Adrenal gland (tissue), 12 donors: ENCODE measurements around the gene DNAH17. TPM values are rescaled to one million over a fixed set of nuclear protein-coding genes. Genes with fewer than 3 reads are reported as not detected.

ENCODE experiments used
- DNase-seq, 7 donors: peaks; one replicate each; pipeline ENCODE4 v3.0.0-alpha.2; 2019 to 2020
- H3K27ac ChIP-seq, 5 donors: fragments of 200-600 bp; sonication (generic) in 4 of 5; 1 replicate in 3 of 5; 2 replicates in 2 of 5; pipeline versions ENCODE4 v1.5.1 to v1.8.0; 2016 to 2020; ENCODE audit warnings: mild to moderate bottlenecking in 1 of 5
- H3K27me3 ChIP-seq: fragments of 200-600 bp; 2 replicates; pipeline ENCODE4 v1.8.0; 2021
- H3K36me3 ChIP-seq, 2 donors: fragments of 200-600 bp; replicated peaks in 1 of 2; 1 replicate in 1 of 2; 2 replicates in 1 of 2; pipeline versions ENCODE4 v1.5.1 to v1.8.0; 2018 to 2022
- H3K4me1 ChIP-seq, 2 donors: fragments of 200-600 bp; replicated peaks in 1 of 2; 1 replicate in 1 of 2; 2 replicates in 1 of 2; pipeline versions ENCODE4 v1.5.1 to v1.8.0; 2018 to 2021
- H3K4me3 ChIP-seq, 4 donors: fragments of 200-600 bp; sonication (generic) in 3 of 4; one replicate each; pipeline ENCODE4 v1.5.1; 2016 to 2018
- H3K9me3 ChIP-seq, 3 donors: fragments of 200-600 bp; sonication (generic) in 1 of 3; replicated peaks in 1 of 3; 1 replicate in 2 of 3; 2 replicates in 1 of 3; pipeline versions ENCODE4 v1.5.1 to v1.8.0; 2016 to 2021
- CTCF ChIP-seq, 6 experiments: fragments of 450-650 bp in 4 of 6; fragments of 200-600 bp in 2 of 6; sonication (generic) in 1 of 6; IDR thresholded peaks; 1 replicate in 5 of 6; 2 replicates in 1 of 6; pipeline versions ENCODE4 v1.5.1 to v1.8.0; 2016 to 2021; ENCODE audit warnings: antibody characterized with exemption in 6 of 6, mild to moderate bottlenecking in 2 of 6, moderate library complexity in 1 of 6
- POLR2A ChIP-seq, 2 donors: fragments of 450-650 bp; IDR thresholded peaks; one replicate each; pipeline ENCODE4 v1.6.1; 2017; ENCODE audit warnings: antibody characterized with exemption in 2 of 2, mild to moderate bottlenecking in 2 of 2, moderate library complexity in 1 of 2
- WGBS, 4 donors: extraction: QIAGEN DNeasy Blood & Tissue Kit in 2 of 4; methylation state at CpG; one replicate each; pipeline versions ENCODE4 v1.1.5 to v1.1.7; 2013 to 2017; 5-methylcytosine and 5-hydroxymethylcytosine counted together
- intact Hi-C, 2 donors: fragments of 100-400 bp; cut with DNase I; formaldehyde crosslinking; loops; one replicate each; pipeline versions ENCODE4 v1.14.1 to v1.15.0; 2022 to 2023
- polyA plus RNA-seq, 3 donors: library from polyadenylated mRNA; stranded (reverse); fragments of 200-250 nt in 2 of 3; fragments of 350-450 nt in 1 of 3; fragmentation: Illumina TruSeq in 1 of 3; extraction: RNeasy Lipid Tissue Mini Kit (QIAGEN cat#74804) in 1 of 3; gene quantifications; one replicate each; pipeline ENCODE4 v1.2.3, GENCODE V29; 2013 to 2014
- total RNA-seq, 9 donors: library from RNA; depleted of rRNA in 4 of 9; stranded (reverse); fragments of >200 nt in 4 of 9; fragments of 120-200 nt in 1 of 9; fragmentation: NEBNext Ultra II Directional in 1 of 9; extraction: Animal tissue kit (Norgen Biotek cat#: 25700) in 1 of 9; gene quantifications; one replicate each; pipeline versions ENCODE4 v1.1.0 to v1.2.4, GENCODE V29; 2013 to 2023
- donor health status: healthy with polysubstance abuse.
- donor health status: Bipolar disorder and iron deficiency.
- donor health status: DM: yes; HTN: yes; CAD: no.
- donor health status: DM: no; HTN: no; CAD: no.
- donor health status: DM: no; HTN: no; CAD: no.
- donor health status: DM: yes; HTN: yes; CAD: no.

The DNAH17 gene
- total and polyA plus RNA-seq, 12 donors: 0.03 to 1.8 (median 0.22) TPM; not detected in 5

GRCh38 chr17:78618264-78619066 lies 41.3 kb upstream of the DNAH17 start:
- Histone ChIP-seq H3K4me1 (no peaks in the 10 kb centered on the region), H3K27me3 (no peaks in the 10 kb centered on the region), H3K4me3 (no peak overlapping the region), H3K36me3 (no peaks in the 10 kb centered on the region), H3K27ac (no peak overlapping the region), H3K9me3 (no peaks in the 10 kb centered on the region)
- peak in 1 of 7 donors; percentile 17 for DNase-seq
- TF ChIP-seq CTCF (IDR thresholded peaks at IDR 0.05): no peak
- TF ChIP-seq POLR2A (IDR thresholded peaks at IDR 0.05): no peak
- intact Hi-C loops: loop anchor here in 1 of 2 donors (5.0 kb wide), 1 partner anchor 51 kb away; no protein-coding TSS in a partner anchor
- WGBS, 4 donors: 90 to 97% (median 93%) methylated on average over 17 to 20 of the region's 20 CpGs

GRCh38 chr17:78617511-78618061 lies 40.4 kb upstream of the DNAH17 start:
- Histone ChIP-seq H3K4me1 (no peaks in the 10 kb centered on the region), H3K36me3 (no peaks in the 10 kb centered on the region), H3K9me3 (no peaks in the 10 kb centered on the region), H3K4me3 (no peak overlapping the region), H3K27ac (peak overlapping the region in 1 of 5 donors; percentile 71), H3K27me3 (no peaks in the 10 kb centered on the region)
- no peak for TF ChIP-seq POLR2A (IDR thresholded peaks at IDR 0.05)
- TF ChIP-seq CTCF (IDR thresholded peaks at IDR 0.05): no peak
- peak in 1 of 7 donors; percentile 55 for DNase-seq
- intact Hi-C loops: loop anchor here in 1 of 2 donors (5.0 kb wide), 1 partner anchor 50 kb away; no protein-coding TSS in a partner anchor
- WGBS, 4 donors: 77 to 93% (median 84%) methylated on average over 4 to 8 of the region's 8 CpGs

GRCh38 chr17:78616946-78617345 lies 39.8 kb upstream of the DNAH17 start:
- TF ChIP-seq POLR2A (IDR thresholded peaks at IDR 0.05): no peak
- TF ChIP-seq CTCF (IDR thresholded peaks at IDR 0.05): no peak
- no peaks in the 10 kb centered on the region for H3K36me3 ChIP-seq
- H3K4me1 ChIP-seq: no peaks in the 10 kb centered on the region
- H3K27me3 ChIP-seq: no peaks in the 10 kb centered on the region
- WGBS, 4 donors: 82 to 89% (median 86%) methylated on average over 8 to 13 of the region's 13 CpGs
- H3K27ac ChIP-seq: peak overlapping the region in 1 of 5 donors; percentile 34
- intact Hi-C loops: loop anchor here in 1 of 2 donors (5.0 kb wide), 1 partner anchor 50 kb away; no protein-coding TSS in a partner anchor
- H3K9me3 ChIP-seq: no peaks in the 10 kb centered on the region
- DNase-seq: no peak
- H3K4me3 ChIP-seq: no peak overlapping the region

GRCh38 chr17:78615631-78616030 lies 38.4 kb upstream of the DNAH17 start:
- H3K4me3 ChIP-seq: no peak overlapping the region
- H3K9me3 ChIP-seq: no peaks in the 10 kb centered on the region
- no peak for DNase-seq
- no peaks in the 10 kb centered on the region for H3K4me1 ChIP-seq
- H3K36me3 ChIP-seq: no peaks in the 10 kb centered on the region
- intact Hi-C loops: loop anchor here in 1 of 2 donors (5.0 kb wide), 1 partner anchor 48 kb away; no protein-coding TSS in a partner anchor
- H3K27ac ChIP-seq: no peak overlapping the region
- TF ChIP-seq POLR2A (IDR thresholded peaks at IDR 0.05) (no peak), CTCF (IDR thresholded peaks at IDR 0.05) (no peak)
- H3K27me3 ChIP-seq: no peaks in the 10 kb centered on the region
- WGBS, 4 donors: 90 to 97% (median 93%) methylated on average over 12 to 13 of the region's 13 CpGs
